Measurements from ENCODE around the gene LGMN.

The LGMN gene

GRCh38 chr14:92692822-92693226 lies 55.6 kb downstream of the LGMN start:
- Histone ChIP-seq H2AK5ac (ENCODE audit: low read length) (no peak overlapping the region), H3K36me3 (ENCODE audit: control insufficient read depth in 1 of 2, insufficient read depth in 2 of 2, low read length in 2 of 2) (peaks cover 0 to 3% of the 10 kb centered on the region in 2 experiments), H3K27me3 (ENCODE audit: insufficient read depth, low read length) (no peaks in the 10 kb centered on the region), H3K4ac (ENCODE audit: low read depth, low read length) (no peak overlapping the region), H4K8ac (ENCODE audit: low read depth, low read length) (no peak overlapping the region), H3K9me3 (ENCODE audit: insufficient read depth, low read depth, low read length) (peaks cover 2% of the 10 kb centered on the region), H3K4me2 (ENCODE audit: low read length) (no peak overlapping the region), H3K4me3 (ENCODE audit: low read depth, low read length) (no peak overlapping the region), H4K12ac (ENCODE audit: low read depth, low read length) (no peak overlapping the region), H3K9ac (ENCODE audit: low read length) (no peak overlapping the region), H2AFZ (ENCODE audit: insufficient read depth, low read length, poor library complexity) (no peak overlapping the region), H2BK5ac (ENCODE audit: low read depth, low read length, poor library complexity) (no peak overlapping the region), H3K18ac (ENCODE audit: low read length) (no peak overlapping the region), H3K14ac (ENCODE audit: low read length) (no peak overlapping the region), H4K91ac (ENCODE audit: low read depth, low read length) (no peak overlapping the region), H3K27ac (ENCODE audit: low read depth, low read length) (no peak overlapping the region), H3K23ac (ENCODE audit: low read length) (no peak overlapping the region), H2BK12ac (ENCODE audit: low read length) (no peak overlapping the region), H3K79me1 (ENCODE audit: low read length) (peaks cover 2% of the 10 kb centered on the region), H3K4me1 (ENCODE audit: control insufficient read depth in 1 of 2, insufficient read depth in 2 of 2, low read length in 2 of 2) (peaks cover 11 to 14% of the 10 kb centered on the region in 2 experiments), H2BK120ac (ENCODE audit: insufficient read depth, low read length, poor library complexity) (no peak overlapping the region), H3K79me2 (ENCODE audit: control insufficient read depth, insufficient read depth, low read length, poor library complexity) (no peaks in the 10 kb centered on the region)
- WGBS (ENCODE audit: extremely low coverage, insufficient coverage, insufficient read length) = no CpG with 5 or more reads among the region's 2 CpGs
- no peak for DNase-seq

- H3K4me3 ChIP-seq (ENCODE audit: low read depth, low read length) = no peak overlapping the region
- no peak overlapping the region for H3K14ac ChIP-seq (ENCODE audit: low read length)
- H3K27me3 ChIP-seq (ENCODE audit: insufficient read depth, low read length) = no peaks in the 10 kb centered on the region
- no peak overlapping the region for H2AFZ ChIP-seq (ENCODE audit: insufficient read depth, low read length, poor library complexity)
- H2BK12ac ChIP-seq (ENCODE audit: low read length) = no peak overlapping the region
- H4K12ac ChIP-seq (ENCODE audit: low read depth, low read length) = no peak overlapping the region
- peaks cover 7% of the 10 kb centered on the region for H3K79me1 ChIP-seq (ENCODE audit: low read length)
- H4K91ac ChIP-seq (ENCODE audit: low read depth, low read length) = no peak overlapping the region
- peak; percentile 30 to 49 for DNase-seq
- H3K4ac ChIP-seq (ENCODE audit: low read depth, low read length) = no peak overlapping the region
- H2AK5ac ChIP-seq (ENCODE audit: low read length) = no peak overlapping the region
- H3K18ac ChIP-seq (ENCODE audit: low read length) = no peak overlapping the region
- peaks cover 8 to 10% of the 10 kb centered on the region in 2 experiments for H3K36me3 ChIP-seq (ENCODE audit: control insufficient read depth in 1 of 2, insufficient read depth in 2 of 2, low read length in 2 of 2)
- no peak overlapping the region for H3K9ac ChIP-seq (ENCODE audit: low read length)
- no CpG with 5 or more reads among the region's 13 CpGs for WGBS (ENCODE audit: extremely low coverage, insufficient coverage, insufficient read length)
- H3K4me1 ChIP-seq (ENCODE audit: control insufficient read depth in 1 of 2, insufficient read depth in 2 of 2, low read length in 2 of 2) = peaks cover 20 to 27% of the 10 kb centered on the region in 2 experiments
- H2BK120ac ChIP-seq (ENCODE audit: insufficient read depth, low read length, poor library complexity) = no peak overlapping the region
- no peaks in the 10 kb centered on the region for H3K79me2 ChIP-seq (ENCODE audit: control insufficient read depth, insufficient read depth, low read length, poor library complexity)
- no peak overlapping the region for H3K27ac ChIP-seq (ENCODE audit: low read depth, low read length)
- no peak overlapping the region for H3K4me2 ChIP-seq (ENCODE audit: low read length)
- H2BK5ac ChIP-seq (ENCODE audit: low read depth, low read length, poor library complexity) = no peak overlapping the region
- no peak overlapping the region for H4K8ac ChIP-seq (ENCODE audit: low read depth, low read length)
- peaks cover 2% of the 10 kb centered on the region for H3K9me3 ChIP-seq (ENCODE audit: insufficient read depth, low read depth, low read length)
- H3K23ac ChIP-seq (ENCODE audit: low read length) = no peak overlapping the region
Measured at GRCh38 chr14:92690171-92691011, 58.0 kb downstream of the LGMN start.

- no CpG with 5 or more reads among the region's 30 CpGs for WGBS (ENCODE audit: extremely low coverage, insufficient coverage, insufficient read length)
- peak overlapping the region; percentile 23 for H2BK120ac ChIP-seq (ENCODE audit: insufficient read depth, low read length, poor library complexity)
- peaks cover 12 to 17% of the 10 kb centered on the region in 2 experiments for H3K4me1 ChIP-seq (ENCODE audit: control insufficient read depth in 1 of 2, insufficient read depth in 2 of 2, low read length in 2 of 2)
- no peaks in the 10 kb centered on the region for H3K79me2 ChIP-seq (ENCODE audit: control insufficient read depth, insufficient read depth, low read length, poor library complexity)
- H3K9me3 ChIP-seq (ENCODE audit: insufficient read depth, low read depth, low read length) = no peaks in the 10 kb centered on the region
- H2BK12ac ChIP-seq (ENCODE audit: low read length) = peak overlapping the region; percentile 63
- no peak overlapping the region for H3K9ac ChIP-seq (ENCODE audit: low read length)
- peaks cover 12 to 15% of the 10 kb centered on the region in 2 experiments for H3K36me3 ChIP-seq (ENCODE audit: control insufficient read depth in 1 of 2, insufficient read depth in 2 of 2, low read length in 2 of 2)
- H3K4ac ChIP-seq (ENCODE audit: low read depth, low read length) = no peak overlapping the region
- H2BK5ac ChIP-seq (ENCODE audit: low read depth, low read length, poor library complexity) = no peak overlapping the region
- H3K27me3 ChIP-seq (ENCODE audit: insufficient read depth, low read length) = no peaks in the 10 kb centered on the region
- peak overlapping the region; percentile 43 for H4K8ac ChIP-seq (ENCODE audit: low read depth, low read length)
- H4K91ac ChIP-seq (ENCODE audit: low read depth, low read length) = peak overlapping the region; percentile 45
- H3K27ac ChIP-seq (ENCODE audit: low read depth, low read length) = no peak overlapping the region
- H3K4me2 ChIP-seq (ENCODE audit: low read length) = peak overlapping the region; percentile 80
- peak overlapping the region; percentile 33 for H3K14ac ChIP-seq (ENCODE audit: low read length)
- peaks cover 7% of the 10 kb centered on the region for H3K79me1 ChIP-seq (ENCODE audit: low read length)
- H3K18ac ChIP-seq (ENCODE audit: low read length) = peak overlapping the region; percentile 36
- H4K12ac ChIP-seq (ENCODE audit: low read depth, low read length) = no peak overlapping the region
- peak overlapping the region; percentile 36 for H2AK5ac ChIP-seq (ENCODE audit: low read length)
- DNase-seq = no peak
- H3K23ac ChIP-seq (ENCODE audit: low read length) = no peak overlapping the region
- no peak overlapping the region for H3K4me3 ChIP-seq (ENCODE audit: low read depth, low read length)
- no peak overlapping the region for H2AFZ ChIP-seq (ENCODE audit: insufficient read depth, low read length, poor library complexity)
Measured at GRCh38 chr14:92688434-92689375, 59.7 kb downstream of the LGMN start.

- Histone ChIP-seq H3K14ac (ENCODE audit: low read length) (peak overlapping the region; percentile 27), H4K8ac (ENCODE audit: low read depth, low read length) (peak overlapping the region; percentile 40), H2BK12ac (ENCODE audit: low read length) (no peak overlapping the region), H3K4me2 (ENCODE audit: low read length) (peak overlapping the region; percentile 80), H3K79me2 (ENCODE audit: control insufficient read depth, insufficient read depth, low read length, poor library complexity) (no peaks in the 10 kb centered on the region), H3K9ac (ENCODE audit: low read length) (peak overlapping the region; percentile 18), H4K12ac (ENCODE audit: low read depth, low read length) (peak overlapping the region; percentile 11), H2BK5ac (ENCODE audit: low read depth, low read length, poor library complexity) (no peak overlapping the region), H3K4me1 (ENCODE audit: control insufficient read depth in 1 of 2, insufficient read depth in 2 of 2, low read length in 2 of 2) (peaks cover 12 to 17% of the 10 kb centered on the region in 2 experiments), H2AK5ac (ENCODE audit: low read length) (no peak overlapping the region), H3K23ac (ENCODE audit: low read length) (no peak overlapping the region), H2AFZ (ENCODE audit: insufficient read depth, low read length, poor library complexity) (peak overlapping the region; percentile 38), H3K36me3 (ENCODE audit: control insufficient read depth in 1 of 2, insufficient read depth in 2 of 2, low read length in 2 of 2) (peaks cover 12 to 15% of the 10 kb centered on the region in 2 experiments), H3K9me3 (ENCODE audit: insufficient read depth, low read depth, low read length) (no peaks in the 10 kb centered on the region), H3K4ac (ENCODE audit: low read depth, low read length) (no peak overlapping the region), H3K27ac (ENCODE audit: low read depth, low read length) (peak overlapping the region; percentile 48), H3K79me1 (ENCODE audit: low read length) (peaks cover 7% of the 10 kb centered on the region), H4K91ac (ENCODE audit: low read depth, low read length) (peak overlapping the region; percentile 45), H3K27me3 (ENCODE audit: insufficient read depth, low read length) (no peaks in the 10 kb centered on the region), H3K18ac (ENCODE audit: low read length) (peak overlapping the region; percentile 36), H3K4me3 (ENCODE audit: low read depth, low read length) (peak overlapping the region; percentile 68), H2BK120ac (ENCODE audit: insufficient read depth, low read length, poor library complexity) (peak overlapping the region; percentile 13)
- no peak for DNase-seq
- WGBS (ENCODE audit: extremely low coverage, insufficient coverage, insufficient read length) = no CpG with 5 or more reads among the region's 80 CpGs
Measured at GRCh38 chr14:92687681-92688433, 60.6 kb downstream of the LGMN start.
